Pulmonary artery endothelial cell (primary cell): Measurements from ENCODE around the gene HEPN1. TPM values are rescaled to one million over a fixed set of nuclear protein-coding genes. Genes with fewer than 3 reads are reported as not detected.

Experiments used
- DNase-seq: peaks from one replicate; pipeline ENCODE4 v3.0.0-alpha.2; 2011; ENCODE audit warnings: low read depth, low spot score
- total RNA-seq: library from RNA; depleted of rRNA; stranded (reverse); fragments of >200 nt; gene quantifications from 2 replicates; pipeline ENCODE4 v1.2.3, GENCODE V29; 2014

Gene HEPN1
- total RNA-seq = 0.11 TPM in 1 of 2 replicates, not detected in the other

DNA sequence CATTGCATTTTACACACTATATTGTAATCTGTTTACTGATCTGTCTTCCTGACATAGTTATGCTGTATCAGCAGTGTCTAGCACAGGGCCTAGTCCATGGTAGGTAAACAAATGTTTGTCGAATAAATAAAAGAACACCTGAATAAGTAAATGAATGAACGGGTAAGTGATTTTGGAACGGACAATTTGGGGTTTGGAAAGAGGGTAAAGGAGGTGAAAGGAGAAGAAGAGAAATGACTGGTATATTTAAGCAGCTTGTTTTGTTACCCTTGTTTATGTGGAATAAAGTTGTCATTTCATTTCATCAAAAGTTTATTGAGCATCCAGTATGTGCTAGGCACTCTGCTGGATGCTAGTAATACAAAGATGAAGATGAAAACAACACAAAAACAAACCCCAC is at the start of gene HEPN1:
TSS of gene HEPN1 (plus strand) at position 301 of the 400 bp plus-strand sequence.
- no peak for DNase-seq

DNA sequence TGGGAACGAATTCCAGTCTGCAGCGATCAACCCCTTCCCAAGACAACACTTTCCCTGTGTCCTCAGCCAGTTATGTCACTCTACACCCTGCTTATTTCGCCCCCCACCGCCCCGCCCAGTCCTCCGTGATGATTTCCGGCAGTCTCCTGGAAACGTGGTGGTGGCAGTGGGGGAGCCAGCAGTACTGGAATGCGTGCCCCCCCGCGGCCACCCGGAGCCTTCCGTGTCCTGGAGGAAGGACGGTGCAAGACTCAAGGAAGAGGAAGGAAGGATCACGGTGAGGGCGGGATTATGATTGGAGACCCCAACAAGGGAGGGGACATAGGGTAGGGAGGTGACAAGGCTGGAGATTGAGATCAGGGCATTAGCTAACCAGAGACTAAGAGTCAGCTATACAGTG is 49.7 kb upstream of the HEPN1 start:
- DNase-seq = no peak

DNA sequence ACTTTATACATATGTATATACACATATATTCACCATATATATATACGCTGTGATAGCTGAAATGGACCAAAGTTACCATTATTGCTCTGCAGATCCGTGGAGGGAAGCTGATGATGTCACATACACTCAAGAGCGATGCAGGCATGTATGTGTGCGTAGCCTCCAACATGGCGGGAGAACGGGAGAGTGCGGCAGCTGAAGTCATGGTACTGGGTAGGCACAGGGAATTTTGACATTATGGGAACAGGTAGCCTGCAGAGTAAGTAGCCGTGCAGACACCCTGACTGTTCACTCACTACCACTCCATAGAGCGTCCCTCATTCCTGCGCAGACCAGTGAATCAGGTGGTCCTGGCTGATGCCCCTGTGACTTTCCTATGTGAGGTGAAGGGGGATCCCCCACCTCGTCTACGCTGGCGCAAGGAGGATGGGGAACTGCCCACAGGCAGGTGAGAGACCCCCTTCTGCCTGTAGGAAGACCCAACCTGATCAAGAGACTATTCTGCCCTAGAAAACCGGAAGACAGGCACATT is 49.1 kb upstream of the HEPN1 start:
- no peak for DNase-seq

GRCh38 chr11:124870430-124870829 is 48.6 kb upstream of the HEPN1 start:
- no peak for DNase-seq

DNA sequence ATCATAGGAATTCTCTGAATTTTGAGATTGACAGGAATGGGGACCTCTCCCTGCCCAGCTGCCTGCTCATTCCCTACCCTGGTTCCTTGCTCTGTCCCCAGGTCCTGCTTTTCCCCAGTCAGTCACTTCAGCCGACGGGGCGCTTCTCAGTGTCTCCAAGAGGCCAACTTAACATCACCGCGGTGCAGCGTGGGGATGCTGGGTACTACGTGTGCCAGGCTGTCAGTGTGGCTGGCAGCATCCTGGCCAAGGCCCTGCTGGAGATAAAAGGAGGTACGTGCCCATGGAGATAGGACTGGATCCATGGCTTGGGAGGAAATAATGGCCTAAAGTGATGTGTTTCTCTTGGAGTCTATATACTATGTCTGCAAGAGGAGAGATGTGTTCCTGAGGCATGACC is 46.8 kb upstream of the HEPN1 start:
- DNase-seq = no peak

DNA sequence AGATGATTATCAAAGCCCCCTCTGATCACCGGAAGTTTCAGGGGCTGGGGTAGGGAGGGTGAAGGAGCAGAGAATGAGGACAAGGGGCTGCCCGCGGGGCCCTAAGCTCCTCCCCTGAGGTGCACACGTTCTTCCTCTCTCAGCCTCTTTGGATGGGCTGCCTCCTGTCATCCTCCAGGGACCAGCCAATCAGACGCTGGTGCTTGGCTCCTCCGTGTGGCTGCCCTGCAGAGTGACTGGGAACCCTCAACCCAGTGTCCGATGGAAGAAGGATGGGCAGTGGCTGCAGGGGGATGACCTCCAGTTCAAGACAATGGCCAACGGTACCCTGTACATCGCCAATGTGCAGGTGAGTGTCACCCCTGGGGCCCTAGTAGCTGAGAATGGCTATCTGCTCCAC is 46.3 kb upstream of the HEPN1 start:
- no peak for DNase-seq

DNA sequence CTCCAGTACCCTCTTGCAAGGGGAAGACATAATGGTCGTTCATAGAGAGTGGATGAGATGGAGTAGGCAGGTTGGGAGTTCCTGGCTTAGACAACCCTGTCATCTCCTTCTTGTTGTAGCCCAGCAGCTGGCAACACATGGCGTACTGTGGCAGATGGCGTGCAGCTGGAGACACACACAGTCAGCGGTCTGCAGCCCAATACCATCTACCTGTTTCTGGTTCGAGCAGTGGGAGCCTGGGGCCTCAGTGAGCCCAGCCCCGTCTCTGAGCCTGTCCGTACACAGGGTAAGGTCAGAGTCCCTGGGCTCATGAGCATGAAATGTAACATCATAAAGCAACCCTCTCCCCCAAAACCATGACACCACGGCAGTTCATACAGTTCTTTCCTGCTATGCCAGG is 45.1 kb upstream of the HEPN1 start:
- no peak for DNase-seq

DNA sequence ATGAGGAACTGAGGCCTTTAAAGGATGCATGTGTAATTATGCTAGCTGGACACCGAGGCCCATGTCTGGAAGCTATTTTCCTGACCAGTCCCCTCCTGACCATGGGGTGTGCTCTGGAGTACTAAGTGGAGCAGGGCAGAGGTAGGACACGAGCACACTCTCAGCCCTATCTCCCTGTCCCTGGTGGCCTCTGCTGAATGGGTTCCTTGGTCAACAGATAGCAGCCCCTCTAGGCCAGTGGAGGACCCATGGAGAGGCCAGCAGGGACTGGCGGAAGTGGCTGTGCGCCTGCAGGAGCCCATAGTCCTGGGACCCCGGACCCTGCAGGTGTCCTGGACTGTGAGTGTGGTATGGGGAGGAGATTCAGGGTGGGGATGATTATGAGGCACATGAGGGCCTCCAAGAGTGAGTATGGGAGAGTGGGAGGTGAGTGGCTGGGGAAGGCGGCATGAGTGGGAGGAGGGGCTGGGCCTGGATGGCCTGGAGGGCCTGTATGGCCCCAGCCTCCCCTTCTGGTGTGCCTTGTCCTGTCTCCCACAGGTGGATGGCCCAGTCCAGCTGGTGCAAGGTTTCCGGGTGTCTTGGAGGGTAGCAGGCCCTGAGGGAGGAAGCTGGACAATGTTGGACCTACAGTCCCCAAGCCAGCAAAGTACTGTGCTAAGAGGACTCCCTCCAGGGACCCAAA is 44.3 kb upstream of the HEPN1 start:
- DNase-seq = no peak

- DNase-seq = no peak
Measured at GRCh38 chr11:124875401-124875800, 43.6 kb upstream of the HEPN1 start.

DNA sequence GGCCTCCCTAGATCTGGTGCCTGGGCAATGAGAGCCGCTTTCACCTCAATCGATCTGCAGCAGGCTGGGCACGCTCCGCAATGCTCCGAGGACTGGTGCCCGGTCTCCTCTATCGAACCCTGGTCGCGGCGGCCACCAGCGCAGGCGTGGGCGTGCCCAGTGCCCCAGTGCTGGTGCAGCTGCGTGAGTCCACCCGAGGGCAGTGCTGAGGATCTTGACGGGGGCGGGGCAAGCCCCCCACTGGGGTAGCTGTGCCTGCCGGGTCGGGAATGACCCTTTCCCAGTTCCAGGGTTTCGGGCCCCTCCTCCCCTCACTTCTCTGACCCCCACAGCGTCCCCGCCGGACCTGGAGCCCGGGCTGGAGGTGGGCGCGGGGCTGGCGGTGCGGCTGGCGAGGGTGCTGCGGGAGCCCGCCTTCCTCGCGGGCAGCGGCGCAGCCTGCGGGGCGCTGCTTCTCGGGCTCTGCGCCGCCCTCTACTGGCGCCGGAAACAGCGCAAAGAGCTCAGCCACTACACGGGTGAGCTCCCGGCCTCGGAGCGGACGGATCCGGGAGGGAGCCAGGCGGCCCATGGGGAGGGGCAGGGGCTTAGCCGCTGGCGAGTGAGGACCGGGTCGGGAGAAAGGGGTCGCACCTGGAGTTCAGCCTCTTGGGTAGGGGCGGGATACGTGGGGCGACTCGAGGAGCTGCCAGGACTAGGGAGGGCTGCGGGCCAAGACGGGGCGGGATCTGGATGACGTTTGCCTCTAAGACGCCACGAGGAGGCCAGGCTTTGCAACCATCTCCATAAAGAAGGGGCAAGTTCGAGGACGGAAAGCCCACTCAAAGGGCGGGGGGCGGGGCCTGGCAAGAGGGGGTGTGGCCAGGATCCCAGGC is 42.9 kb upstream of the HEPN1 start:
- DNase-seq = peak; percentile 89

DNA sequence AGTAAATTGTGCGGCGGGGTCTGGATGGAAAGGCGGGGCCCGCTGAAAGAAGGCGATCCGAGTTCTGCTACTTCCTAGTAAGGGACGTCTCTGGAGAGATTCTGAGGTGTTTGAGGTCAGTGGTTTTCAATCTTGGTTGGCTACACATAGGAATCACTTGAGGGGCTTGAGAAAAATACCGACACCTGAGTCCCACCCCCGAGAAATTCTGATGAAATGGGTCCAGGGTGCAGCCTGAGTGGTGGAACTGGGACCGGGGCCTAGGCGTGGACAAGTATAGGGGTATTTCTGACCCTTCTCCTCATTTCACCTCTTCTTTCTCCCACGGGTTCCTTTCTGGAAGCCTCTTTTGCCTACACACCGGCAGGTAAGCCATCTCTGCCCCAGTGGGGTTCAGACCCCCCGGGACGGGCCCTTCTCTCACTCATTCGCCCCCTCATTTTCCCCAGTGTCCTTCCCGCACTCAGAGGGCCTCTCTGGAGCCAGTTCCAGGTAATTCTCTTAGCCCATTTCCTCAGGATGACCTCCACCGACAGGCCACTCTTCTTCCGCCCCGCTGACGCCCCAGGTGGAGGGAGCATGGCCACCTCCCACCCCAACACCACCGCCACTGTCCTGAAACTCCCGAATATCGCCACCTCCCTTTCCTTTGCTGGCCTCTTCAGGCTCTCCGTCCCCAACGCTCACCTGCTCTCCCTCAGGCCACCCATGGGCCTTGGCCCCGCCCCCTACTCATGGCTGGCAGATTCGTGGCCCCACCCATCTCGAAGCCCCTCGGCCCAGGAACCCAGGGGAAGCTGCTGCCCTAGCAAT is 42.0 kb upstream of the HEPN1 start:
- DNase-seq = no peak

GRCh38 chr11:124877631-124877909 is 41.5 kb upstream of the HEPN1 start:
- no peak for DNase-seq

DNA sequence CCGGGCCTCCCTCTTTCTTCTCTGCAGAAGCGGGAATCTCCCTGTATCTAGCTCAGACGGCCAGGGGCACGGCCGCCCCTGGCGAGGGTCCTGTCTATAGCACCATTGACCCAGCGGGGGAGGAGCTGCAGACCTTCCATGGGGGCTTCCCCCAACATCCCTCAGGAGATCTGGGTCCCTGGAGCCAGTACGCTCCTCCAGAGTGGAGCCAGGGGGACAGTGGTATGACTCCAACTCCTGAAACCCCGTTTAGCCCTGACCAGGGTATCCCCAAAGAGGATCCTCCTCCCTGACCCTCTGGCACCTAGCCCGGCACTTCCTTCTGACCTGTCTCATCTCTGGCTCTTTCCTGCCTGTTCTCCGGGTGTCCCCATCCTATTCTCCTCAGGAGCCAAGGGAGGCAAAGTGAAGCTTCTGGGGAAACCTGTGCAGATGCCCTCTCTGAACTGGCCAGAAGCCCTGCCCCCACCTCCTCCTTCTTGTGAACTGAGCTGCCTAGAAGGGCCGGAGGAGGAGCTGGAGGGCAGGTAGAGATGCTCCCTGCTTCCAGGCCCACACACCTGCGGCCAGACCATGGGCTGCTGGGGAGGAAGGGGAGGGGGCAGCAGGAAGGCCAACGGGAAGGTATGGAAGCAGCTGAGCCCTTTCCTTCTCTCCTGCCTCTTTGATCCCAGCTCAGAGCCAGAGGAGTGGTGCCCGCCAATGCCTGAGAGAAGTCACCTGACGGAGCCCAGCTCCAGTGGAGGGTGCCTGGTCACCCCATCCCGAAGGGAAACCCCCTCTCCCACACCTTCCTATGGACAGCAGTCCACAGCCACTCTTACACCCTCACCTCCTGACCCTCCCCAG is 40.9 kb upstream of the HEPN1 start:
- DNase-seq = no peak

- DNase-seq = no peak
Measured at GRCh38 chr11:124878759-124879492, 40.1 kb upstream of the HEPN1 start.

DNA sequence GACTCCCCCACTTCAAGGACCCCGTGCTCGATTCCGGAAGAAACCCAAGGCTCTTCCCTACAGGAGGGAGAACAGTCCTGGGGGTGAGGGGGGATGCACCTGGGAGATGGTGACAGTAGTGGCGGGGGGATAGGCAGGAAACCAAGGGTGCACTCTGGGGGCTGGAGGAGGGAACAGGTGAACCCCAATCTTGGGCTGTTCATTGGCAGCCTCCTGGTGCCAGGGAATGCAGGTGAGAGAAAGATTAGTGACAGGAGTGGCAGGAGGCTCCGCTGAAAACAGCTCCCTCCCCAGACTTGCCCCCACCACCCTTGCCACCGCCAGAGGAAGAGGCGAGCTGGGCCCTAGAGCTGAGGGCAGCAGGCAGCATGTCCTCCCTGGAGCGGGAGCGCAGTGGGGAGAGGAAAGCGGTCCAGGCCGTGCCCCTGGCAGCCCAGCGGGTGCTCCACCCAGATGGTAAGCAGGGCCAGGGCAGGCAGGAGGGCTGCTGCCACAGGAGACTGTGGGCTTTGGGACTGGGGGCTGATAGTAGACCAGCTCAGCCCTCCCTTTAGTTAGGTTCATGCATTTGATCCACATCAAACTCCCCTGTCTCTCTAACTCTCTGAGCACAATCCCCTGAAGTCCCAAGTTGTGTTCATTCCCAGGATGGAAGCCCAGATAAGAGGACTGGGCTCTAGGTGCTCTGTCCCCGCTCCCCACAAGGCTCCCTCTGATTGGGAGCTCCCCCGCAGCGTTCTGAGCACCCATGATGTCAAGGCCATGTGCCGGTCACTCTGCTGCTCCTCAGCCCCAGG is 39.4 kb upstream of the HEPN1 start:
- no peak for DNase-seq

- DNase-seq = no peak
Measured at GRCh38 chr11:124880290-124880611, 38.8 kb upstream of the HEPN1 start.

DNA sequence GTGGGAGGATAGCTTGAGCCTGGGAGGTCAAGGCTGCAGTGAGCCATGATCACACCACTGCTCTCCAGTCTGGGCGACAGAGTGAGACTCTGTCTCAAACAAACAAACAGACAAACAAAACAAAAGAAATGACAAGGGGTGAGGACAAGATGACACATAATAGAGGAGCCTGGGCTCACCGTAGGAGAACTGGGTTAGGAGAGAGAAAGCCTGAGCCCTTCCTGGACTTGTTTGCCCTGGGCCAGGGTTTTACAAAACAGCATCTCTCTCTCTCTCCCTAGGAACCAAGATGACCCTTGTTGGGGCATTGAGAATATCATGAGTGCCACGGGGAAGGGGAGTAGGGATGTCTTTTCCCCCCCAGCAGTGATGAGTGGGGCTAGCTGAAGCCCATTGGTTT is 38.1 kb upstream of the HEPN1 start:
- no peak for DNase-seq

DNA sequence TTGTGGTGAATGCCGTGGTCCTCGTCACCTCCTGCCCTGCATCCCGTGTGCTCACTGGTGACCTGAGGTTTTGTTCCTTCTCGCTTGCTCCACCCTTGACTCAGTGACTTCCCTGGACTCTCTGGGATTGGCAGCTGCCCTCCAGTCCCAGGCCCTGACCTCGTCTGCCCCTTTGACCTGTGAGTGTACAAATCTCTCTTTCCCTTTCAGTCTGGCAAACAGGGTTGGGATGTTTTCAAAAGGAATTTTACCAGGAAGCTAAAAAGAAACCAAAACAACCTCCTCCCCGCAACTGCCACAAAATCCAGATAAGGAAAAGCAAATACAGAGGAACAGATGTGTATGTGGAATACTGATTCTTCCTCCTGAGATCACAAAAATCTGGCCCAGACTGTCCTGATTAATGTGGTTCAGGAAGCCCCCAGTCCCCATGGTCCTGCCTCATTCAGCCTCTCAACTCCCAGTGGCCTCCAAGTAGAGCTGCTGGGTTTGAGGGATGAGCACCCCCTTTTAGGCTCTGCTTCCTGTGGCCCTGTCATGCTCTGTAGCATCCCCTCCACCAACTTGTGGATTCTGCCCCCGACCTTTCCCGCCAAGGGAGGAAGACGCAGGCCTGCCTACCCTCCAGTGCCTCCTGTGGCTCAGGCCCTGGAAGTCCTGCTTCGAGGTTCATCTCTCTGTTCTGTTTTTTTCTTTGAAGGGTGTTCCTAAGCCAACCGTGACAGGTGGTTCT is 36.5 kb upstream of the HEPN1 start:
- DNase-seq = no peak

GRCh38 chr11:124884340-124884739 is 34.7 kb upstream of the HEPN1 start:
- no peak for DNase-seq
